ENCODE data around the gene RAB40A. TPM values are rescaled to one million over a fixed set of nuclear protein-coding genes. Genes with fewer than 3 reads are reported as not detected.
"Not testable (repeated sequence)": the region's sequence is repeated elsewhere in the genome, so short reads cannot be mapped to it uniquely, and the experiment has no call there.

The RAB40A gene
- total and polyA plus RNA-seq, 3 donors from 2014 or later = 5.3 to 37.9 (median 29.5) TPM

DNA sequence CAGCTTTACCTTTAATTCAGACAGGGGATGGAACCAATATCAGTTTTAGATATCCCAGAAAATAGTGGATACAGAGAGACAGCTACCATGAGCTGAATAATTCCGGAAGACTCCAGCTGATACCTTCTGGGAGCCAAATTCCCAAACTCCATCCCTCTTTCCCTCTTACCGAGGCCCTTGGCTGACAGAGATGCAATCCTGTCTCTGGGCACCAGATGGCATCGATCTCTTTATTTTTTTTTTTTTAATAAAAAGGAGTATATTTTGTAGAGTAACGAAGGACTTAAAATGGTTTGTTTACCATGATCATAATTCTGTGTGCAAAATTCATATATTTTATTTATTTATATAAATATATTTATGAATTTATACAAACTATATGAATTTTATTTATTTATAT is 31.0 kb downstream of the RAB40A start:
- H3K4me3 ChIP-seq = no peak overlapping the region
- no peaks in the 10 kb centered on the region for H3K36me3 ChIP-seq (ENCODE audit: low read depth, missing control alignments)
- 34 to 45% methylated on average over 4 of the region's 4 CpGs for WGBS, 2 donors
- DNase-seq = no peak
- no peaks in the 10 kb centered on the region for H3K4me1 ChIP-seq
- H3K27me3 ChIP-seq = no peaks in the 10 kb centered on the region
- H3K27ac ChIP-seq = peak overlapping the region in 1 of 2 donors; percentile 14
- TF ChIP-seq, protein P1, sequence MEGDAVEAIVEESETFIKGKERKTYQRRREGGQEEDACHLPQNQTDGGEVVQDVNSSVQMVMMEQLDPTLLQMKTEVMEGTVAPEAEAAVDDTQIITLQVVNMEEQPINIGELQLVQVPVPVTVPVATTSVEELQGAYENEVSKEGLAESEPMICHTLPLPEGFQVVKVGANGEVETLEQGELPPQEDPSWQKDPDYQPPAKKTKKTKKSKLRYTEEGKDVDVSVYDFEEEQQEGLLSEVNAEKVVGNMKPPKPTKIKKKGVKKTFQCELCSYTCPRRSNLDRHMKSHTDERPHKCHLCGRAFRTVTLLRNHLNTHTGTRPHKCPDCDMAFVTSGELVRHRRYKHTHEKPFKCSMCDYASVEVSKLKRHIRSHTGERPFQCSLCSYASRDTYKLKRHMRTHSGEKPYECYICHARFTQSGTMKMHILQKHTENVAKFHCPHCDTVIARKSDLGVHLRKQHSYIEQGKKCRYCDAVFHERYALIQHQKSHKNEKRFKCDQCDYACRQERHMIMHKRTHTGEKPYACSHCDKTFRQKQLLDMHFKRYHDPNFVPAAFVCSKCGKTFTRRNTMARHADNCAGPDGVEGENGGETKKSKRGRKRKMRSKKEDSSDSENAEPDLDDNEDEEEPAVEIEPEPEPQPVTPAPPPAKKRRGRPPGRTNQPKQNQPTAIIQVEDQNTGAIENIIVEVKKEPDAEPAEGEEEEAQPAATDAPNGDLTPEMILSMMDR (IDR thresholded peaks at IDR 0.05) = peak in 2 of 3 experiments; percentile 6 to 16
- no peak for TF ChIP-seq POLR2A (IDR thresholded peaks at IDR 0.05)
- intact Hi-C loops (cut with DNase I; ENCODE audit: low total_unique reads) = no loop called here
- H3K9me3 ChIP-seq = no peaks in the 10 kb centered on the region

DNA sequence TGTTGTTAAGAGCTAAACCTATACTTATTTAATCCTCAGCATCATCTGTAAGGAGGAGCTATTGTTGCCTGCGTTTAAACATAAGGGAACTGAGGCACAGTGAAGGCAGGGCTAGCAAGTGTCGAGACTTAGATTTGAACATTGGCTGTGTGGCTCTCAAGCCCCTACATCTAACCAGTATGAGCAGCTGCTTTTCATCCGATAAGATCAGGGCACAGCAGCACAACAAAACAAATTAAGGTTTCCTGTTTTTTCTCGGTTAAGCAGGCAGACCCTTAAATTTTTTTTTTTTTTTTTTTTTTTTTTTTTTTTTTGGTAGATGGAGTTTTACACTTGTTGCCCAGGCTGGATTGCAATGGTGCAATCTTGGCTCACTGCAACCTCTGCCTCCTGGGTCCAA is 35.6 kb downstream of the RAB40A start:
- no peak for DNase-seq
- Histone ChIP-seq H3K27ac (no peak overlapping the region), H3K27me3 (no peaks in the 10 kb centered on the region), H3K4me1 (no peaks in the 10 kb centered on the region), H3K4me3 (no peak overlapping the region), H3K36me3 (ENCODE audit: low read depth, missing control alignments) (no peaks in the 10 kb centered on the region), H3K9me3 (no peaks in the 10 kb centered on the region)
- TF ChIP-seq, protein P1 (IDR thresholded peaks at IDR 0.05) = no peak
- TF ChIP-seq POLR2A (IDR thresholded peaks at IDR 0.05) = no peak
- WGBS, 2 donors = 73 to 75% methylated on average over 4 of the region's 4 CpGs
- intact Hi-C loops (cut with DNase I; ENCODE audit: low total_unique reads) = no loop called here

DNA sequence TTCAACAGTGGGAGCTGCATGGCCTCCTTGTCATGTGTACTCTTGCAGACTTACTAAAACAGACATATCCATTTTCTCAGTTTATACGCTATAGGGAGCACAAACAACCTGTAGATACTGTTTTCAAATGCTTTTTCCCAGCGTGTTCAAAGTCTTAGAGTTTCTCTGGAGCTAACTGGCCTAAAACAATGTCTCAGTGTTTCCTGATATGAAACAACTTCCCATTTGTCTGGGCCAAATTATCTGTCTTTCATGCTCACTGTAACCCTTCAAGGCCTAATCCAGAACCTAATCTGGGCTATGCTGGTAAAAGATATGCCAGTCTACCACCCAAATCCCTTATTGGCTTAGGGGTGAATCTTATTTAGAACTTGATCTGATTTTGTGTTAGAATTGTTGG is 38.8 kb downstream of the RAB40A start:
- 20 to 63% methylated on average over 1 of the region's 2 CpGs for WGBS, 2 donors
- no peaks in the 10 kb centered on the region for H3K27me3 ChIP-seq
- no peak overlapping the region for H3K27ac ChIP-seq
- intact Hi-C loops (cut with DNase I; ENCODE audit: low total_unique reads) = no loop called here
- no peak overlapping the region for H3K4me3 ChIP-seq
- no peaks in the 10 kb centered on the region for H3K9me3 ChIP-seq
- no peak for DNase-seq
- TF ChIP-seq POLR2A (IDR thresholded peaks at IDR 0.05) = no peak
- TF ChIP-seq, protein P1 (IDR thresholded peaks at IDR 0.05) = no peak
- no peaks in the 10 kb centered on the region for H3K36me3 ChIP-seq (ENCODE audit: low read depth, missing control alignments)
- no peaks in the 10 kb centered on the region for H3K4me1 ChIP-seq

DNA sequence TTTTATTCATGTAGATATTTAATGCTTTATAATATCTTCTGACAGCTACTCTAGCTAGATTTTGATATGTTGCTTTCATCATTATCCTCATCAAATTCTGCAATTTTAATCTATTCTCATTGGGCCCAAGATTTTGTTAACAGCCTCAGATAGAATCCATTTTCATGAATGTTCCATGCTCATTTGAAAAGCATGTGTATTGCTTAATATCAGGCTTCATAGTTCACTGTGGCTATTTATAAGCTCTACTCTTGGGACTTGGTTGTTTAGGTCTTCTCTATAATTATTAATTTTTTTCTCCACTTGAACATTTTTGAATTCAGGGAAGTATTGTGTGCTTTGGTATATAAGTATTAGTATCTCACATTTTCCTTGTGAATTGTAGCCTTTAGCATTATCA is 41.8 kb downstream of the RAB40A start:
- H3K36me3 ChIP-seq (ENCODE audit: low read depth, missing control alignments) = no peaks in the 10 kb centered on the region
- H3K27ac ChIP-seq = no peak overlapping the region
- H3K9me3 ChIP-seq = no peaks in the 10 kb centered on the region
- no peaks in the 10 kb centered on the region for H3K27me3 ChIP-seq
- no peak overlapping the region for H3K4me3 ChIP-seq
- TF ChIP-seq, protein P1 (IDR thresholded peaks at IDR 0.05) = no peak
- no peak for TF ChIP-seq POLR2A (IDR thresholded peaks at IDR 0.05)
- intact Hi-C loops (cut with DNase I; ENCODE audit: low total_unique reads) = no loop called here
- H3K4me1 ChIP-seq = no peaks in the 10 kb centered on the region
- DNase-seq = no peak

DNA sequence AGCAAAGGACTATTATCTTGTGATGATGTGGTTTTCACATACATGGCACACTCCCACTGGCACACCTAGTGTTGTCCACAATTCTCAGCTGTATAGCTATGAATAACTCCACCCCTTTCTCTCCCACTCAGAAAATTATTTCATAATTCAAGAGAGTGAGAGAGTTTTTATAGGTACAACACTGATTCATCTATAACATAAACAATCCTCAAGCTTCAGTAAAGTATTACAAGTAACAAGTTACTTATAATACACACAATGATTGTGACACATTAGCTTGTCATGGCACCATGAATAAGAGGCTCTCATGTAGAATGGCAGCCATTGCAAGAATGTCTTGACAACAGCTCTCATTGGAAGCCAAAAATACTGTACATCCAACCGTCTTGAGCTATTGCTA is 43.9 kb downstream of the RAB40A start:
- DNase-seq = no peak
- Histone ChIP-seq H3K36me3 (ENCODE audit: low read depth, missing control alignments) (no peaks in the 10 kb centered on the region), H3K4me3 (no peak overlapping the region), H3K27me3 (no peaks in the 10 kb centered on the region), H3K27ac (no peak overlapping the region), H3K4me1 (no peaks in the 10 kb centered on the region), H3K9me3 (no peaks in the 10 kb centered on the region)
- 85 to 100% methylated on average over 1 of the region's 1 CpG for WGBS, 2 donors
- intact Hi-C loops (cut with DNase I; ENCODE audit: low total_unique reads) = no loop called here
- TF ChIP-seq POLR2A (IDR thresholded peaks at IDR 0.05) = no peak
- TF ChIP-seq, protein P1 (IDR thresholded peaks at IDR 0.05) = no peak

DNA sequence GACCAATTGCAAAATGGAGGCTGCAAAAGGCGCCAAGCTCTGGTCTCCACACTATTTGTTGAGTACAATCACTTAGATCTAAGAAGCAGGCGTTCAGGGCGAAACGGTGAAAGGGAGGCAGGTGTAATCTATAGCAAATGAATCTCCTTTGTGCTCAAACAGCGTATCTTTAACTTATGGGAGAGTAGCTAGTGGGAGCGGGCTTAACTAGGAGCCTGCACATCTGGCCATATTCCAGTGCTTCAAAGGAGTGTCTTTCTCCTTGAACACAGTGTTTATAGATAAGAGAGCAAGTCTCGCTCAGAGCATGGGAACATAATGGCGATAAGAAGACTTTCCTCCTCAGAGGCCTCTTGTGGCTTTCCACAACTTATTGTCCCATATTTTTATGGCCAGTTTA is 49.3 kb downstream of the RAB40A start:
- H3K36me3 ChIP-seq (ENCODE audit: low read depth, missing control alignments); H3K27me3 ChIP-seq; H3K4me1 ChIP-seq; intact Hi-C loops (cut with DNase I; ENCODE audit: low total_unique reads); H3K4me3 ChIP-seq; H3K9me3 ChIP-seq; H3K27ac ChIP-seq: not testable (repeated sequence)
- 51 to 65% methylated on average over 8 of the region's 8 CpGs for WGBS, 2 donors
- DNase-seq = peak; percentile 61

Measured in testis (tissue), 3 donors.